HG02610 (cell line): ENCODE results near the gene HHIPL1.

Experiments used
- ATAC-seq: cut with Tn5 transposase; IDR thresholded peaks from one replicate; pipeline ENCODE4 v1.9.1; 2021; ENCODE audit warnings: mild to moderate bottlenecking, moderate library complexity; ENCODE audit not compliant: unreplicated experiment

HHIPL1 gene

GRCh38 chr14:99609245-99610170, 35.4 kb upstream of the HHIPL1 start:
- no peak for ATAC-seq

GRCh38 chr14:99611646-99612045, 33.3 kb upstream of the HHIPL1 start:
- ATAC-seq, result no peak

- no peak for ATAC-seq
Observed at GRCh38 chr14:99612071-99612737, 32.7 kb upstream of the HHIPL1 start.

GRCh38 chr14:99612738-99613330, 32.1 kb upstream of the HHIPL1 start:
- no peak for ATAC-seq

GRCh38 chr14:99615497-99616157, 29.3 kb upstream of the HHIPL1 start:
- ATAC-seq, result no peak

- no peak for ATAC-seq
Observed at GRCh38 chr14:99616832-99617800, 27.8 kb upstream of the HHIPL1 start.

- ATAC-seq, result no peak
Observed at GRCh38 chr14:99619835-99620834, 24.8 kb upstream of the HHIPL1 start.

GRCh38 chr14:99621948-99622347, 23.0 kb upstream of the HHIPL1 start:
- ATAC-seq, result no peak

- ATAC-seq, result no peak
Observed at GRCh38 chr14:99624024-99624423, 20.9 kb upstream of the HHIPL1 start.

- no peak for ATAC-seq
Observed at GRCh38 chr14:99624971-99625370, 20.0 kb upstream of the HHIPL1 start.

- ATAC-seq, result no peak
Observed at GRCh38 chr14:99625476-99625875, 19.5 kb upstream of the HHIPL1 start.

- ATAC-seq, result no peak
Observed at GRCh38 chr14:99626041-99626648, 18.8 kb upstream of the HHIPL1 start.

GRCh38 chr14:99627100-99627499, 17.8 kb upstream of the HHIPL1 start:
- no peak for ATAC-seq

- no peak for ATAC-seq
Observed at GRCh38 chr14:99627510-99628381, 17.2 kb upstream of the HHIPL1 start.

GRCh38 chr14:99628887-99629618, 15.9 kb upstream of the HHIPL1 start:
- no peak for ATAC-seq

GRCh38 chr14:99630202-99630601, 14.7 kb upstream of the HHIPL1 start:
- ATAC-seq, result no peak
